ENCODE data around the gene ZFYVE26. TPM values are rescaled to one million over a fixed set of nuclear protein-coding genes. Genes with fewer than 3 reads are reported as not detected.

Gene ZFYVE26
- total and polyA plus RNA-seq, 2 of the 8 experiments (the other 6 are each of a cell fraction or from before 2014, with no cell fraction given) = 13.0 to 23.3 TPM

- Histone ChIP-seq H3K79me1 (ENCODE audit: low read depth, low read length) (no peaks in the 10 kb centered on the region), H4K8ac (ENCODE audit: extremely low read depth, insufficient read depth, low read length) (no peak overlapping the region), H3K79me2 (ENCODE audit: control insufficient read depth in 1 of 2, insufficient read depth in 2 of 2, low read length in 2 of 2) (no peaks in the 10 kb centered on the region), H3K4me2 (ENCODE audit: insufficient read depth in 1 of 2, low read depth in 2 of 2, low read length in 2 of 2) (no peak overlapping the region), H3K14ac (ENCODE audit: insufficient read length) (no peak overlapping the region), H4K20me1 (replicated peaks in 1 of 2; ENCODE audit: control insufficient read depth in 1 of 2, insufficient read depth in 2 of 2, low read length in 2 of 2) (no peaks in the 10 kb centered on the region), H3K9ac (replicated peaks in 1 of 4; ENCODE audit: extremely low read depth in 1 of 4, low read depth in 3 of 4, low read length in 3 of 4) (no peak overlapping the region), H2BK15ac (ENCODE audit: low read length) (no peak overlapping the region), H4K91ac (replicated peaks; ENCODE audit: insufficient read length, low read length) (no peak overlapping the region), H2BK20ac (ENCODE audit: low read length) (no peak overlapping the region), H4K5ac (ENCODE audit: insufficient read length, low read depth, low read length) (no peak overlapping the region), H3K4me3 (ENCODE audit: extremely low read depth in 1 of 4, insufficient read depth in 2 of 4, low read depth in 3 of 4, low read length in 4 of 4) (no peak overlapping the region), H3K23me2 (ENCODE audit: low read depth, low read length) (no peaks in the 10 kb centered on the region), H3K4ac (replicated peaks; ENCODE audit: insufficient read length, low read depth, low read length) (no peak overlapping the region), H3K36me3 (ENCODE audit: control insufficient read depth in 2 of 4, insufficient read depth in 4 of 4, low read length in 3 of 4) (no peaks in the 10 kb centered on the region), H3K23ac (ENCODE audit: insufficient read length) (no peak overlapping the region), H3K56ac (replicated peaks; ENCODE audit: insufficient read length, low read depth, low read length) (no peak overlapping the region), H2BK120ac (replicated peaks; ENCODE audit: low read depth, low read length) (no peak overlapping the region), H2AFZ (ENCODE audit: low read length) (no peak overlapping the region), H3K27ac (ENCODE audit: low read depth, low read length) (no peak overlapping the region), H2BK12ac (ENCODE audit: low read depth, low read length) (no peak overlapping the region), H3K4me1 (replicated peaks in 1 of 4; ENCODE audit: control insufficient read depth in 3 of 4, insufficient read depth in 4 of 4, low read length in 3 of 4) (no peaks in the 10 kb centered on the region), H2AK5ac (ENCODE audit: low read depth, low read length) (no peak overlapping the region), H3K27me3 (replicated peaks in 1 of 4; ENCODE audit: control insufficient read depth in 3 of 4, extremely low read depth in 1 of 4, insufficient read depth in 3 of 4, low read length in 3 of 4) (no peaks in the 10 kb centered on the region), H3K9me3 (ENCODE audit: insufficient read depth in 2 of 2, low read depth in 1 of 2, low read length in 1 of 2) (peaks cover 14 to 17% of the 10 kb centered on the region in 2 experiments), H3K18ac (ENCODE audit: extremely low read depth, low read length) (no peak overlapping the region), H2BK5ac (ENCODE audit: low read depth, low read length) (no peak overlapping the region)
- FAIRE-seq (no peak), DNase-seq (ENCODE audit: low read depth in 1 of 2, low spot score in 2 of 2) (no peak)
- 87% methylated on average over 3 of the region's 3 CpGs; no CpG with 5 or more reads in 1 of the 2 experiments for WGBS, 2 experiments (ENCODE audit: extremely low coverage in 1 of 2, insufficient coverage in 1 of 2, insufficient read length in 1 of 2, insufficient replicate concordance in 2 of 2, low coverage in 1 of 2, low lambda C conversion rate in 2 of 2, missing lambda C conversion rate in 1 of 2)
- CTCF ChIA-PET (ENCODE audit: partially characterized antibody) = interaction anchor here (0.6 to 6.7 kb wide), 35 partner anchors 9 to 543 kb away, joined by 3 to 147 read pairs (median 7); partner anchors contain the start of genes ARG2, ATP6V1D, EIF2S1 and PIGH
- TF ChIP-seq HDAC2 (IDR thresholded peaks at IDR 0.05; ENCODE audit: borderline replicate concordance in 1 of 2, low read depth in 2 of 2, low read length in 2 of 2) (no peak), ASH2L (IDR thresholded peaks at IDR 0.05; ENCODE audit: low read length) (no peak), RAD21 (IDR thresholded peaks at IDR 0.05 in 1 of 2, conservative IDR thresholded peaks at IDR 0.05 in 1 of 2; ENCODE audit: low read depth in 2 of 2, low read length in 2 of 2) (no peak), TAF7 (optimal IDR thresholded peaks at IDR 0.05; ENCODE audit: borderline replicate concordance, low read depth, low read length) (no peak), RXRA (IDR thresholded peaks at IDR 0.05; ENCODE audit: insufficient read depth, low read depth, low read length) (no peak), CTBP2 (IDR thresholded peaks at IDR 0.05; ENCODE audit: borderline replicate concordance, insufficient read depth, insufficient read length, low read length) (no peak), EP300 (IDR thresholded peaks at IDR 0.05; ENCODE audit: borderline replicate concordance in 1 of 2, low read depth in 2 of 2, low read length in 2 of 2) (no peak), EZH2 (IDR thresholded peaks at IDR 0.05; ENCODE audit: low read depth, low read length, severe bottlenecking) (no peak), CHD2 (IDR thresholded peaks at IDR 0.05; ENCODE audit: low read length) (no peak), ZNF274 (IDR thresholded peaks at IDR 0.05; ENCODE audit: borderline replicate concordance, extremely low read depth, low read length) (no peak), SP1 (IDR thresholded peaks at IDR 0.05; ENCODE audit: low read depth, low read length) (no peak)
- POLR2A ChIA-PET (ENCODE audit: partially characterized antibody) = interaction anchor here (2.5 kb wide), 1 partner anchor 10 kb away, joined by 13 read pairs; the partner anchor contains the start of gene RDH11
Measured at GRCh38 chr14:67705211-67705610, 111.2 kb downstream of the ZFYVE26 start.

Measured in H1 (cell line).